Activated CD4-positive, alpha-beta T cell treated with anti-CD3 and anti-CD28 coated beads, Interleukin-2, amount 10 ng/mL, durations not matched to agents 7 days and 5 days (primary cell): ENCODE results near the gene NDUFAB1. TPM values are rescaled to one million over a fixed set of nuclear protein-coding genes. Genes with fewer than 3 reads are reported as not detected.

ENCODE experiments used
- CTCF ChIA-PET: fragments of 350-600 bp; sonication (Branson Sonifier 250); formaldehyde crosslinking; loops from one replicate; lab custom pipeline; 2021; ENCODE audit warnings: antibody characterized with exemption; lab: Charles Lee
- POLR2A ChIA-PET: fragments of 350-600 bp; sonication (Branson Sonifier 250); formaldehyde crosslinking; loops from one replicate; lab custom pipeline; 2021; ENCODE audit warnings: antibody characterized with exemption; lab: Charles Lee
- DNase-seq: peaks from one replicate; pipeline ENCODE4 v3.0.0-alpha.2; 2020
- H3K27ac Mint-ChIP-seq: one replicate; pipeline ENCODE4 v1.8.0; 2021; ENCODE audit warnings: mild to moderate bottlenecking, moderate library complexity, mixed read lengths
- H3K27me3 Mint-ChIP-seq: one replicate; pipeline ENCODE4 v1.8.0; 2021; ENCODE audit warnings: mixed read lengths
- H3K36me3 Mint-ChIP-seq: one replicate; pipeline ENCODE4 v1.8.0; 2021; ENCODE audit warnings: low read depth, mixed read lengths
- H3K4me1 Mint-ChIP-seq: one replicate; pipeline ENCODE4 v1.8.0; 2021; ENCODE audit warnings: mixed read lengths
- H3K4me3 Mint-ChIP-seq: one replicate; pipeline ENCODE4 v1.8.0; 2021; ENCODE audit warnings: mild to moderate bottlenecking, moderate library complexity, mixed read lengths
- H3K9me3 Mint-ChIP-seq: one replicate; pipeline ENCODE4 v1.8.0; 2021; ENCODE audit warnings: mixed read lengths
- total RNA-seq, 2 experiments: library from RNA; stranded (reverse); gene quantifications; one replicate each; pipeline ENCODE4 v1.2.3, GENCODE V29; 2021

The NDUFAB1 gene
- total RNA-seq, 2 experiments from 2014 or later, result 57.8 to 82.6 TPM

GRCh38 chr16:23537390-23537789 lies 58.7 kb downstream of the NDUFAB1 start:
- no peaks in the 10 kb centered on the region for H3K4me1 Mint-ChIP-seq
- POLR2A ChIA-PET, result no interaction called here
- no peaks in the 10 kb centered on the region for H3K27me3 Mint-ChIP-seq
- CTCF ChIA-PET, result interaction anchor here (0.7 to 1.2 kb wide), 4 partner anchors 9 to 60 kb away, joined by 3 to 4 read pairs (median 3); partner anchors contain the start of genes EARS2 and UBFD1
- H3K27ac Mint-ChIP-seq, result no peak overlapping the region
- H3K4me3 Mint-ChIP-seq, result no peak overlapping the region
- H3K9me3 Mint-ChIP-seq, result no peaks in the 10 kb centered on the region
- no peak for DNase-seq
- peaks cover 18% of the 10 kb centered on the region for H3K36me3 Mint-ChIP-seq

- no peak overlapping the region for H3K27ac Mint-ChIP-seq
- DNase-seq, result no peak
- ChIA-PET POLR2A (no interaction called here), CTCF (no interaction called here)
- H3K27me3 Mint-ChIP-seq, result no peaks in the 10 kb centered on the region
- H3K36me3 Mint-ChIP-seq, result peaks cover 17% of the 10 kb centered on the region
- H3K4me1 Mint-ChIP-seq, result no peaks in the 10 kb centered on the region
- no peaks in the 10 kb centered on the region for H3K9me3 Mint-ChIP-seq
- H3K4me3 Mint-ChIP-seq, result no peak overlapping the region
Measured at GRCh38 chr16:23535901-23536300, 60.2 kb downstream of the NDUFAB1 start.

DNA sequence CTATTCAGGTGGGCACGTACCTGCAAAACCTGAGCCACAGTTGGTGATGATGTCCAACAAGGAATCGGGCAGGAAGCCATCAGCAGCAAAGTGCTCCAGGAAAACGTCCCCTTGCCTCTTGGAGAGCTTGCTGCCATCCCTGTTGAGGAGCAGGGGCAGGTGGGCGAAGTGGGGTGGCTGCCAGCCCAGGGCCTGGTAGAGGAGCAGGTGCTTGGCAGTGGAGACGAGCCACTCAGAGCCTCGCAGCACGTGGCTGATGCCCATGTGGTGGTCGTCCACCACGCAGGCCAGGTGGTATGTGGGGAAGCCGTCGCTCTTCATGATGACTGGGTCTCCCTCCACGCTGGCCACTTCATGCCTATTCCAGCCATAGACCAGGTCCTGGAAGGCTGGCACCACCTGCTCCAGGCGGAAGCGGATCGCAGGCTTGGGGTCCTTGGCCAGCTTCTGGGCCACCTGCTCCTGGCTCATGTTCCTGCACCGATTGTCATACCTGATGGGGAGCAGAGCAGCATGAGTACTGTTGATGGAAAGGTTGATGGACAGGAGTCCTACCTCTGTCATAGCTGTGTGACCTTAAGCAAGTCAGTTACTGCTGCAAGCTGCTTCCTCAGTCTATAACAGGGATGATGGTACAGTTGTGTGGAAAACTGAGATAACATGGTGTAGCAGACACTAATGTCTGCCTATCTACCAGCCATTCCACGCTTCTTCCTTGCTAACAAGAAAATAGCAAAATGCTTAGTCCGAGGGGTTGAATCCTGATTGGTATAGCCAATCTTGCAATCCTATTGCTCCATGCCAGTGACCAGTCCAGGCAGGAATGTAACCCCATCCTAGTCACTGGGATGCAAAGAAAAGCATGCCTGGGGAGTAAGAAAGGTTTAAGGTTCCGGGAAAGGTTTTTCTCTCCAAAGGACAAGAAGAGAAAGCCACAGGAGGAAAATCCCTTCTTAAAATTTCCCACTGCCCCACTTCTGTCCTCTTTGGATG lies 61.0 kb downstream of the NDUFAB1 start:
- POLR2A ChIA-PET, result no interaction called here

DNA sequence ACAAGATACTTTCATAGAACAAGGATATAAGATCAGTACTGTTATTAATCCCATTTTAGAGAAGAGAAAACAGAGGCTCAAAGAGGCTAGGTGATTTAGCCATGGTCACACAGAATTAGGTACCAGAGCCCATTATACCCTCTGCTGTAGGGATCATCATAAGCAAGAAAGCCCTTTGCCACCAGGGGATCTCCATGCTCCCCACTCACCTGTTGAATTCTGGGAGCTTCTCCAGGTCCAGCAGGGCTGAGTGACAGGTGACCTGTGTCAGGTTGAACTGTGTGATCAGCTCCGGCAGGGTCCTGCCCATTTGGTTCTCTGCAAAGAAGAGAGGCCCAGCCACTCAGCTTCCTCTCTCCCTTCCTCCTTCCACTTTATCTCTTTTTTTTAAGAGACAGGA lies 63.7 kb downstream of the NDUFAB1 start:
- Mint-ChIP-seq H3K36me3 (peaks cover 17% of the 10 kb centered on the region), H3K9me3 (no peaks in the 10 kb centered on the region), H3K27ac (no peak overlapping the region), H3K27me3 (no peaks in the 10 kb centered on the region), H3K4me3 (no peak overlapping the region), H3K4me1 (no peaks in the 10 kb centered on the region)
- DNase-seq, result no peak
- ChIA-PET CTCF (interaction anchor here (1.3 kb wide), 1 partner anchor 26 kb away, joined by 4 read pairs; the partner anchor contains the start of gene UBFD1), POLR2A (no interaction called here)

More for the DNA sequence above, 61.0 kb downstream of the NDUFAB1 start:
- peaks cover 17% of the 10 kb centered on the region for H3K36me3 Mint-ChIP-seq
- H3K9me3 Mint-ChIP-seq, result no peaks in the 10 kb centered on the region
- no peak overlapping the region for H3K27ac Mint-ChIP-seq
- H3K4me3 Mint-ChIP-seq, result no peak overlapping the region
- CTCF ChIA-PET, result interaction anchor here (0.8 to 1.9 kb wide), 2 partner anchors 11 to 20 kb away, joined by 4 read pairs; no protein-coding TSS in a partner anchor
- H3K4me1 Mint-ChIP-seq, result no peaks in the 10 kb centered on the region
- no peaks in the 10 kb centered on the region for H3K27me3 Mint-ChIP-seq
- DNase-seq, result no peak

Other genes starting within 250 kb of the NDUFAB1 start
- gene COG7, start 143.1 kb downstream of the NDUFAB1 start, total RNA-seq, result 10 to 100 TPM; 17.9 to 20.2 TPM
- gene GGA2, start 85.8 kb downstream of the NDUFAB1 start, total RNA-seq, result 100 to 1,000 TPM; 121 to 131 TPM
- gene EARS2, start 39.0 kb downstream of the NDUFAB1 start, total RNA-seq, result 10 to 100 TPM; 18.1 to 18.5 TPM
- gene UBFD1, start 38.6 kb downstream of the NDUFAB1 start, total RNA-seq, result 10 to 100 TPM; 39.1 to 39.5 TPM
- 10 to 100 TPM; 19.2 to 21.6 TPM for gene PALB2, start 45.0 kb upstream of the NDUFAB1 start, total RNA-seq
- gene DCTN5, start 45.1 kb upstream of the NDUFAB1 start, total RNA-seq, result 10 to 100 TPM; 74.2 to 75.2 TPM
- gene PLK1, start 82.6 kb upstream of the NDUFAB1 start, total RNA-seq, result 100 to 1,000 TPM; 121 to 134 TPM
- gene ERN2, start 116.9 kb upstream of the NDUFAB1 start, total RNA-seq, result not detected
- gene CHP2, start 158.7 kb upstream of the NDUFAB1 start, total RNA-seq, result not detected
- gene PRKCB, start 239.7 kb upstream of the NDUFAB1 start, total RNA-seq, result 10 to 100 TPM; 77.8 to 81.0 TPM